Liver (tissue), 9 donors: ENCODE data around the gene THRB. TPM values are rescaled to one million over a fixed set of nuclear protein-coding genes. Genes with fewer than 3 reads are reported as not detected.

Source experiments
- DNase-seq: peaks from one replicate; pipeline ENCODE4 v3.0.0-alpha.2; 2017; ENCODE audit warnings: low spot score
- H3K27ac ChIP-seq, 2 donors: one replicate each; pipeline ENCODE4 v1.7.0; 2013; ENCODE audit warnings: inconsistent platforms in 2 of 2, low read length in 2 of 2, control low read depth in 1 of 2, low read depth in 1 of 2, mild to moderate bottlenecking in 1 of 2
- H3K27me3 ChIP-seq, 4 donors: one replicate each; pipeline versions ENCODE4 v1.6.1 to v1.7.0; 2013; ENCODE audit warnings: low read length in 3 of 4, inconsistent platforms in 1 of 4, mild to moderate bottlenecking in 1 of 4, moderate library complexity in 1 of 4; ENCODE audit not compliant: control insufficient read depth in 4 of 4, insufficient read depth in 4 of 4
- H3K36me3 ChIP-seq, 4 donors: one replicate each; pipeline versions ENCODE4 v1.6.1 to v1.7.0; 2013; ENCODE audit warnings: low read length in 3 of 4, mild to moderate bottlenecking in 3 of 4, low read depth in 1 of 4, moderate library complexity in 1 of 4; ENCODE audit not compliant: control insufficient read depth in 4 of 4, insufficient read depth in 3 of 4
- H3K4me1 ChIP-seq, 4 donors: one replicate each; pipeline versions ENCODE4 v1.6.1 to v1.7.0; 2013; ENCODE audit warnings: low read length in 3 of 4, mild to moderate bottlenecking in 3 of 4, moderate library complexity in 1 of 4; ENCODE audit not compliant: control insufficient read depth in 4 of 4, insufficient read depth in 4 of 4
- H3K4me3 ChIP-seq, 3 donors: one replicate each; pipeline versions ENCODE4 v1.6.1 to v1.7.0; 2013; ENCODE audit warnings: low read length in 3 of 3, control low read depth in 1 of 3, low read depth in 1 of 3, mild to moderate bottlenecking in 1 of 3
- H3K9ac ChIP-seq, 2 donors: one replicate each; pipeline ENCODE4 v1.7.0; 2013; ENCODE audit warnings: low read length in 2 of 2, mild to moderate bottlenecking in 2 of 2, moderate library complexity in 2 of 2, control low read depth in 1 of 2, low read depth in 1 of 2
- H3K9me3 ChIP-seq, 4 donors: one replicate each; pipeline versions ENCODE4 v1.6.1 to v1.7.0; 2013; ENCODE audit warnings: low read length in 3 of 4; ENCODE audit not compliant: control insufficient read depth in 4 of 4
- EGR1 ChIP-seq, 2 donors: IDR thresholded peaks; 2 replicates each; pipeline ENCODE4 v1.6.1; 2016 to 2018; ENCODE audit warnings: antibody characterized with exemption in 2 of 2, low read depth in 2 of 2
- FOXA1 ChIP-seq: IDR thresholded peaks from 2 replicates; pipeline ENCODE4 v1.6.1; 2016; ENCODE audit warnings: antibody characterized with exemption
- FOXA2 ChIP-seq: IDR thresholded peaks from 2 replicates; pipeline ENCODE4 v1.6.1; 2016; ENCODE audit warnings: antibody characterized with exemption
- GABPA ChIP-seq, 2 donors: IDR thresholded peaks in 1 of 2; conservative IDR thresholded peaks in 1 of 2; 2 replicates each; pipeline ENCODE4 v1.6.1; 2016; ENCODE audit warnings: antibody characterized with exemption in 2 of 2, mild to moderate bottlenecking in 1 of 2, moderate library complexity in 1 of 2
- HNF4A ChIP-seq, 2 donors: conservative IDR thresholded peaks; 2 replicates each; pipeline ENCODE4 v1.6.1; 2016; ENCODE audit warnings: antibody characterized with exemption in 2 of 2, mild to moderate bottlenecking in 2 of 2
- HNF4G ChIP-seq: IDR thresholded peaks from 2 replicates; pipeline ENCODE4 v1.6.1; 2016; ENCODE audit warnings: antibody characterized with exemption
- JUND ChIP-seq, 2 donors: IDR thresholded peaks; 2 replicates each; pipeline ENCODE4 v1.6.1; 2016; ENCODE audit warnings: antibody characterized with exemption in 2 of 2
- NR2F2 ChIP-seq: IDR thresholded peaks from 2 replicates; pipeline ENCODE4 v1.6.1; 2016; ENCODE audit warnings: antibody characterized with exemption
- RXRA ChIP-seq, 2 donors: IDR thresholded peaks; 2 replicates each; pipeline ENCODE4 v1.6.1; 2017 to 2018; ENCODE audit warnings: antibody characterized with exemption in 2 of 2, mild to moderate bottlenecking in 1 of 2
- YY1 ChIP-seq: IDR thresholded peaks from 2 replicates; pipeline ENCODE4 v1.6.1; 2016; ENCODE audit warnings: antibody characterized with exemption, mild to moderate bottlenecking
- WGBS: extraction: QIAGEN DNeasy Blood & Tissue Kit; methylation state at CpG from one replicate; pipeline ENCODE4 v1.1.7; 2013; 5-methylcytosine and 5-hydroxymethylcytosine counted together
- polyA plus RNA-seq, 2 donors: library from polyadenylated mRNA; stranded (reverse) in 1 of 2; unstranded in 1 of 2; fragments of 200-250 nt in 1 of 2; fragments of >200 nt in 1 of 2; fragmentation: Nextera tagmentation in 1 of 2; extraction: Ambion mirVana in 1 of 2; gene quantifications; one replicate each; pipeline versions ENCODE4 v1.2.1 to v1.2.3, GENCODE V29; 2013 to 2015
- total RNA-seq, 2 donors: library from RNA; depleted of rRNA; stranded (reverse); fragments of >200 nt; gene quantifications; one replicate each; pipeline ENCODE4 v1.2.3, GENCODE V29; 2014
- TF ChIP-seq, protein P1 (sequence below): IDR thresholded peaks from 2 replicates; pipeline ENCODE4 v1.6.1; 2016; ENCODE audit warnings: antibody characterized with exemption
- TF ChIP-seq, protein P2 (sequence below): IDR thresholded peaks from 2 replicates; pipeline ENCODE4 v1.6.1; 2016; ENCODE audit warnings: antibody characterized with exemption, mild to moderate bottlenecking
- TF ChIP-seq, protein P3 (sequence below): IDR thresholded peaks from 2 replicates; pipeline ENCODE4 v1.6.1; 2016; ENCODE audit warnings: antibody characterized with exemption
- TF ChIP-seq, protein P4 (sequence below): fragments of 150-350 bp; IDR thresholded peaks from 2 replicates; pipeline ENCODE4 v1.5.1; 2017; ENCODE audit warnings: improper control_type of control experiment, low read depth, low read length; ENCODE audit not compliant: missing input control
- TF ChIP-seq, protein P5 (sequence below): IDR thresholded peaks from 2 replicates; pipeline ENCODE4 v1.6.1; 2016; ENCODE audit warnings: antibody characterized with exemption
- donor health status: healthy.
- donor health status: healthy.
- donor health status: healthy.
- donor health status: healthy.
- donor health status: healthy.

THRB gene
- total and polyA plus RNA-seq, 4 donors = 5.9 to 23.9 (median 9.3) TPM

DNA sequence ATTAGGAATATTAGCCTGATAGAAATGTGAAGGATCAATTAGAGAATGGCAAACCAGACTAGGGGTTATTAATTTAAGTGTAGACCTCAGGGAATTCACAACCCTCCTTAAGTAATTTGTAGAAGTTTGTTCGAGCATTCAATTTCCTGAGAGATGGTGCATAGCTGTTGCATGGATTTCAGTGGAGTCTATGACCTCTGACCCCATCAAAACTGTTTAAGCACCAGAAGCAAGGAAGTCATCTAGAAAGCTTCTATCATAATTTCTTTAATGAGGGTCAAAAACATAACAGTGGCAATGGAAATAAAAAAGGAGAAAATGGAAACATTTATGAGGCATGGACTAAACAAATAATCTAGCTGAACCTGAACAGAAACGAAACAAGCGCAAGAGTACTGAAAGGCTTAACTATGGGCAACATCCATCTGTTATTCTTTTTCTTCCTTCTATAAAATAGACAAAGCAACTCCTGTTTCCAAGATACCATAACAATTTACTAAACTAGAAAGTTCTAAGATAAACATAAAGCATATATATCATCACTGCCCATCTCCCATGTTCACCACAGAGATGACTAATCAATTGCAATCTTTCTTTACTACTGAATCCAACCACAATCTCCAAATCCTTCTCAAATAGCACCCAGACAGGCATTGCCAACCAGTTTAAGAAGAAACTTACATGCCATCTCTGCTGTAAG, 151.4 kb downstream of the THRB start:
- TF ChIP-seq HNF4A (conservative IDR thresholded peaks at IDR 0.05) (no peak), YY1 (no peak), FOXA1 (no peak), HNF4G (no peak), GABPA (IDR thresholded peaks at IDR 0.05 in 1 of 2, conservative IDR thresholded peaks at IDR 0.05 in 1 of 2) (no peak), NR2F2 (no peak)
- TF ChIP-seq, protein P1, sequence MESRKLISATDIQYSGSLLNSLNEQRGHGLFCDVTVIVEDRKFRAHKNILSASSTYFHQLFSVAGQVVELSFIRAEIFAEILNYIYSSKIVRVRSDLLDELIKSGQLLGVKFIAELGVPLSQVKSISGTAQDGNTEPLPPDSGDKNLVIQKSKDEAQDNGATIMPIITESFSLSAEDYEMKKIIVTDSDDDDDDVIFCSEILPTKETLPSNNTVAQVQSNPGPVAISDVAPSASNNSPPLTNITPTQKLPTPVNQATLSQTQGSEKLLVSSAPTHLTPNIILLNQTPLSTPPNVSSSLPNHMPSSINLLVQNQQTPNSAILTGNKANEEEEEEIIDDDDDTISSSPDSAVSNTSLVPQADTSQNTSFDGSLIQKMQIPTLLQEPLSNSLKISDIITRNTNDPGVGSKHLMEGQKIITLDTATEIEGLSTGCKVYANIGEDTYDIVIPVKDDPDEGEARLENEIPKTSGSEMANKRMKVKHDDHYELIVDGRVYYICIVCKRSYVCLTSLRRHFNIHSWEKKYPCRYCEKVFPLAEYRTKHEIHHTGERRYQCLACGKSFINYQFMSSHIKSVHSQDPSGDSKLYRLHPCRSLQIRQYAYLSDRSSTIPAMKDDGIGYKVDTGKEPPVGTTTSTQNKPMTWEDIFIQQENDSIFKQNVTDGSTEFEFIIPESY = no peak
- TF ChIP-seq, protein P2, sequence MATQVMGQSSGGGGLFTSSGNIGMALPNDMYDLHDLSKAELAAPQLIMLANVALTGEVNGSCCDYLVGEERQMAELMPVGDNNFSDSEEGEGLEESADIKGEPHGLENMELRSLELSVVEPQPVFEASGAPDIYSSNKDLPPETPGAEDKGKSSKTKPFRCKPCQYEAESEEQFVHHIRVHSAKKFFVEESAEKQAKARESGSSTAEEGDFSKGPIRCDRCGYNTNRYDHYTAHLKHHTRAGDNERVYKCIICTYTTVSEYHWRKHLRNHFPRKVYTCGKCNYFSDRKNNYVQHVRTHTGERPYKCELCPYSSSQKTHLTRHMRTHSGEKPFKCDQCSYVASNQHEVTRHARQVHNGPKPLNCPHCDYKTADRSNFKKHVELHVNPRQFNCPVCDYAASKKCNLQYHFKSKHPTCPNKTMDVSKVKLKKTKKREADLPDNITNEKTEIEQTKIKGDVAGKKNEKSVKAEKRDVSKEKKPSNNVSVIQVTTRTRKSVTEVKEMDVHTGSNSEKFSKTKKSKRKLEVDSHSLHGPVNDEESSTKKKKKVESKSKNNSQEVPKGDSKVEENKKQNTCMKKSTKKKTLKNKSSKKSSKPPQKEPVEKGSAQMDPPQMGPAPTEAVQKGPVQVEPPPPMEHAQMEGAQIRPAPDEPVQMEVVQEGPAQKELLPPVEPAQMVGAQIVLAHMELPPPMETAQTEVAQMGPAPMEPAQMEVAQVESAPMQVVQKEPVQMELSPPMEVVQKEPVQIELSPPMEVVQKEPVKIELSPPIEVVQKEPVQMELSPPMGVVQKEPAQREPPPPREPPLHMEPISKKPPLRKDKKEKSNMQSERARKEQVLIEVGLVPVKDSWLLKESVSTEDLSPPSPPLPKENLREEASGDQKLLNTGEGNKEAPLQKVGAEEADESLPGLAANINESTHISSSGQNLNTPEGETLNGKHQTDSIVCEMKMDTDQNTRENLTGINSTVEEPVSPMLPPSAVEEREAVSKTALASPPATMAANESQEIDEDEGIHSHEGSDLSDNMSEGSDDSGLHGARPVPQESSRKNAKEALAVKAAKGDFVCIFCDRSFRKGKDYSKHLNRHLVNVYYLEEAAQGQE = no peak
- TF ChIP-seq, protein P3, sequence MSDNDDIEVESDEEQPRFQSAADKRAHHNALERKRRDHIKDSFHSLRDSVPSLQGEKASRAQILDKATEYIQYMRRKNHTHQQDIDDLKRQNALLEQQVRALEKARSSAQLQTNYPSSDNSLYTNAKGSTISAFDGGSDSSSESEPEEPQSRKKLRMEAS = no peak
- TF ChIP-seq, protein P4, sequence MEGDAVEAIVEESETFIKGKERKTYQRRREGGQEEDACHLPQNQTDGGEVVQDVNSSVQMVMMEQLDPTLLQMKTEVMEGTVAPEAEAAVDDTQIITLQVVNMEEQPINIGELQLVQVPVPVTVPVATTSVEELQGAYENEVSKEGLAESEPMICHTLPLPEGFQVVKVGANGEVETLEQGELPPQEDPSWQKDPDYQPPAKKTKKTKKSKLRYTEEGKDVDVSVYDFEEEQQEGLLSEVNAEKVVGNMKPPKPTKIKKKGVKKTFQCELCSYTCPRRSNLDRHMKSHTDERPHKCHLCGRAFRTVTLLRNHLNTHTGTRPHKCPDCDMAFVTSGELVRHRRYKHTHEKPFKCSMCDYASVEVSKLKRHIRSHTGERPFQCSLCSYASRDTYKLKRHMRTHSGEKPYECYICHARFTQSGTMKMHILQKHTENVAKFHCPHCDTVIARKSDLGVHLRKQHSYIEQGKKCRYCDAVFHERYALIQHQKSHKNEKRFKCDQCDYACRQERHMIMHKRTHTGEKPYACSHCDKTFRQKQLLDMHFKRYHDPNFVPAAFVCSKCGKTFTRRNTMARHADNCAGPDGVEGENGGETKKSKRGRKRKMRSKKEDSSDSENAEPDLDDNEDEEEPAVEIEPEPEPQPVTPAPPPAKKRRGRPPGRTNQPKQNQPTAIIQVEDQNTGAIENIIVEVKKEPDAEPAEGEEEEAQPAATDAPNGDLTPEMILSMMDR = no peak
- TF ChIP-seq, protein P5, sequence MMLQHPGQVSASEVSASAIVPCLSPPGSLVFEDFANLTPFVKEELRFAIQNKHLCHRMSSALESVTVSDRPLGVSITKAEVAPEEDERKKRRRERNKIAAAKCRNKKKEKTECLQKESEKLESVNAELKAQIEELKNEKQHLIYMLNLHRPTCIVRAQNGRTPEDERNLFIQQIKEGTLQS = no peak
- Histone ChIP-seq H3K27me3 (no peaks in the 10 kb centered on the region), H3K4me1 (peaks cover 4 to 32% (median 16%) of the 10 kb centered on the region in 4 donors), H3K4me3 (no peak overlapping the region), H3K9me3 (no peaks in the 10 kb centered on the region), H3K9ac (no peak overlapping the region), H3K36me3 (no peaks in the 10 kb centered on the region), H3K27ac (no peak overlapping the region)
- no peak for DNase-seq
- 88% methylated on average over 3 of the region's 3 CpGs for WGBS

DNA sequence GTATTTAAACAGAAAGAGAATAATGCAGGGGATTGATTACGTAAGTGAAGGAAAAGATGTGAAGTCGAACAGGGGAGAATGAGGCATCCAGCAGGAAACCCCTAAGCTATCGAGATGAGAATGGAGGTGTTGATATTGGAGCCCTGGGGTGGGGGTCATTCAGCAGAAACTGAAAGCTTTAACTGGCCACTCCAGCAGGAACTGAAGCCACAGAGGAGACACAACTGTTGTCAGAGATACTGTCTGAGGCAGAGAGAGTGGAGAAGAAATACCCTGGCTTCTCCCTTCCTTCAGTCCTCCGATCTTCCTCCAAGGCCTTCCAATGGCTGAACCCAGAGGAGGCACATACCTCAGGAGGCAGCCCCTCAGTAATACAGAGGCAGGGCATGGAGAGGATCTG, 152.4 kb downstream of the THRB start:
- H3K4me1 ChIP-seq = peaks cover 4 to 37% (median 17%) of the 10 kb centered on the region in 4 donors
- no peaks in the 10 kb centered on the region for H3K9me3 ChIP-seq
- no peak for DNase-seq
- WGBS = 94% methylated on average over 4 of the region's 4 CpGs
- no peak overlapping the region for H3K9ac ChIP-seq
- H3K27ac ChIP-seq = no peak overlapping the region
- no peak overlapping the region for H3K4me3 ChIP-seq
- H3K27me3 ChIP-seq = no peaks in the 10 kb centered on the region
- H3K36me3 ChIP-seq = no peaks in the 10 kb centered on the region
- TF ChIP-seq, protein P4 = no peak
- TF ChIP-seq FOXA2 (no peak), JUND (IDR thresholded peaks at IDR 0.05) (no peak), HNF4G (no peak), RXRA (IDR thresholded peaks at IDR 0.05) (no peak), FOXA1 (no peak), EGR1 (IDR thresholded peaks at IDR 0.05; ENCODE audit: low read depth in 2 of 2) (no peak), HNF4A (conservative IDR thresholded peaks at IDR 0.05) (no peak)
- TF ChIP-seq, protein P5 = no peak
- TF ChIP-seq, protein P3 = no peak
- TF ChIP-seq, protein P2 = no peak
